ENCODE data around the gene DDX54. TPM values are rescaled to one million over a fixed set of nuclear protein-coding genes. Genes with fewer than 3 reads are reported as not detected.

DDX54 gene
- total and polyA plus RNA-seq, 2 of the 8 experiments (the other 6 are each of a cell fraction or from before 2014, with no cell fraction given): 64.9 to 113 TPM

GRCh38 chr12:113171543-113171942 lies 13.7 kb downstream of the DDX54 start:
- no peak overlapping the region for H3K4me3 ChIP-seq (ENCODE audit: extremely low read depth in 1 of 4, insufficient read depth in 2 of 4, low read depth in 3 of 4, low read length in 4 of 4)
- no peak overlapping the region for H3K27ac ChIP-seq (ENCODE audit: low read depth, low read length)
- CTCF ChIA-PET (ENCODE audit: partially characterized antibody): interaction anchor here (0.6 to 8.8 kb wide), 13 partner anchors 11 to 178 kb away, joined by 3 to 114 read pairs (median 4); partner anchors contain the start of gene RASAL1
- H3K36me3 ChIP-seq (ENCODE audit: control insufficient read depth in 2 of 4, insufficient read depth in 4 of 4, low read length in 3 of 4): peaks cover 21 to 59% (median 46%) of the 10 kb centered on the region in 4 experiments
- H3K56ac ChIP-seq (replicated peaks; ENCODE audit: insufficient read length, low read depth, low read length): no peak overlapping the region
- H3K79me2 ChIP-seq (ENCODE audit: control insufficient read depth in 1 of 2, insufficient read depth in 2 of 2, low read length in 2 of 2): no peaks in the 10 kb centered on the region
- H3K14ac ChIP-seq (ENCODE audit: insufficient read length): no peak overlapping the region
- no peaks in the 10 kb centered on the region for H3K9me3 ChIP-seq (ENCODE audit: insufficient read depth in 2 of 2, low read depth in 1 of 2, low read length in 1 of 2)
- no peaks in the 10 kb centered on the region for H3K4me1 ChIP-seq (replicated peaks in 1 of 4; ENCODE audit: control insufficient read depth in 3 of 4, insufficient read depth in 4 of 4, low read length in 3 of 4)
- no peak overlapping the region for H3K23ac ChIP-seq (ENCODE audit: insufficient read length)
- no peak overlapping the region for H4K91ac ChIP-seq (replicated peaks; ENCODE audit: insufficient read length, low read length)
- no peaks in the 10 kb centered on the region for H3K79me1 ChIP-seq (ENCODE audit: low read depth, low read length)
- H2BK120ac ChIP-seq (replicated peaks; ENCODE audit: low read depth, low read length): no peak overlapping the region
- 99% methylated on average over 9 of the region's 9 CpGs; no CpG with 5 or more reads in 1 of the 2 experiments for WGBS, 2 experiments (ENCODE audit: extremely low coverage in 1 of 2, insufficient coverage in 1 of 2, insufficient read length in 1 of 2, insufficient replicate concordance in 2 of 2, low coverage in 1 of 2, low lambda C conversion rate in 2 of 2, missing lambda C conversion rate in 1 of 2)
- H2BK12ac ChIP-seq (ENCODE audit: low read depth, low read length): no peak overlapping the region
- H3K9ac ChIP-seq (replicated peaks in 1 of 4; ENCODE audit: extremely low read depth in 1 of 4, low read depth in 3 of 4, low read length in 3 of 4): no peak overlapping the region
- H2BK5ac ChIP-seq (ENCODE audit: low read depth, low read length): no peak overlapping the region
- H4K20me1 ChIP-seq (replicated peaks in 1 of 2; ENCODE audit: control insufficient read depth in 1 of 2, insufficient read depth in 2 of 2, low read length in 2 of 2): peaks cover 6 to 14% of the 10 kb centered on the region in 2 experiments
- POLR2A ChIA-PET (ENCODE audit: partially characterized antibody): interaction anchor here (1.4 to 4.7 kb wide), 3 partner anchors 8 to 14 kb away, joined by 3 to 28 read pairs (median 8); partner anchors contain the start of genes DDX54 and RITA1
- FAIRE-seq (no peak), DNase-seq (ENCODE audit: low read depth in 1 of 2, low spot score in 2 of 2) (no peak)
- TF ChIP-seq RBBP5 (IDR thresholded peaks at IDR 0.05; ENCODE audit: borderline replicate concordance, low read depth, low read length) (no peak), ZNF274 (IDR thresholded peaks at IDR 0.05; ENCODE audit: borderline replicate concordance, extremely low read depth, low read length) (no peak), EZH2 (IDR thresholded peaks at IDR 0.05; ENCODE audit: low read depth, low read length, severe bottlenecking) (no peak), USF2 (IDR thresholded peaks at IDR 0.05; ENCODE audit: low read length) (no peak), CBX8 (IDR thresholded peaks at IDR 0.05; ENCODE audit: borderline replicate concordance, low read depth, low read length) (no peak), SP2 (IDR thresholded peaks at IDR 0.05; ENCODE audit: low read length) (no peak), CEBPB (IDR thresholded peaks at IDR 0.05; ENCODE audit: low read depth, low read length) (no peak), RNF2 (IDR thresholded peaks at IDR 0.05; ENCODE audit: borderline replicate concordance, low read depth, low read length, missing control alignments, poor library complexity, severe bottlenecking) (no peak)
- no peaks in the 10 kb centered on the region for H3K27me3 ChIP-seq (replicated peaks in 1 of 4; ENCODE audit: control insufficient read depth in 3 of 4, extremely low read depth in 1 of 4, insufficient read depth in 3 of 4, low read length in 3 of 4)
- H4K5ac ChIP-seq (ENCODE audit: insufficient read length, low read depth, low read length): no peak overlapping the region
- H2AK5ac ChIP-seq (ENCODE audit: low read depth, low read length): no peak overlapping the region
- H3K4ac ChIP-seq (replicated peaks; ENCODE audit: insufficient read length, low read depth, low read length): no peak overlapping the region
- H2BK20ac ChIP-seq (ENCODE audit: low read length): no peak overlapping the region
- H3K18ac ChIP-seq (ENCODE audit: extremely low read depth, low read length): no peak overlapping the region
- no peak overlapping the region for H2AFZ ChIP-seq (ENCODE audit: low read length)
- H3K4me2 ChIP-seq (ENCODE audit: insufficient read depth in 1 of 2, low read depth in 2 of 2, low read length in 2 of 2): no peak overlapping the region
- H2BK15ac ChIP-seq (ENCODE audit: low read length): no peak overlapping the region
- no peaks in the 10 kb centered on the region for H3K23me2 ChIP-seq (ENCODE audit: low read depth, low read length)
- no peak overlapping the region for H4K8ac ChIP-seq (ENCODE audit: extremely low read depth, insufficient read depth, low read length)
